GM21717 (cell line): ENCODE results near the gene JMJD1C.
A peak's percentile ranks its signal among the peaks of the same experiment; 100 is the strongest.
"Not testable (repeated sequence)": the region's sequence is repeated elsewhere in the genome, so short reads cannot be mapped to it uniquely, and the experiment has no call there.

Experiments
- ATAC-seq: cut with Tn5 transposase; IDR thresholded peaks from one replicate; pipeline ENCODE4 v1.9.1; 2021; ENCODE audit warnings: mild to moderate bottlenecking, moderate library complexity; ENCODE audit not compliant: unreplicated experiment

Gene JMJD1C

GRCh38 chr10:63175534-63175933, 290.2 kb downstream of the JMJD1C start:
- no peak for ATAC-seq

- peak; percentile 98 for ATAC-seq
Measured at GRCh38 chr10:63173468-63174232, 292.1 kb downstream of the JMJD1C start.

- no peak for ATAC-seq
Measured at GRCh38 chr10:63171926-63172325, 293.9 kb downstream of the JMJD1C start.

GRCh38 chr10:63171255-63171855, 294.4 kb downstream of the JMJD1C start:
- ATAC-seq: no peak

GRCh38 chr10:63169624-63170023, 296.2 kb downstream of the JMJD1C start:
- ATAC-seq: no peak

GRCh38 chr10:63168821-63169462, 296.8 kb downstream of the JMJD1C start:
- ATAC-seq: no peak

GRCh38 chr10:63166742-63167258, 299.0 kb downstream of the JMJD1C start:
- peak; percentile 47 for ATAC-seq

GRCh38 chr10:63165249-63165648, 300.5 kb downstream of the JMJD1C start:
- no peak for ATAC-seq

GRCh38 chr10:63164166-63164623, 301.6 kb downstream of the JMJD1C start:
- ATAC-seq: no peak

GRCh38 chr10:63161592-63161991, 304.2 kb downstream of the JMJD1C start:
- ATAC-seq: no peak

GRCh38 chr10:63157845-63158624, 307.7 kb downstream of the JMJD1C start:
- ATAC-seq: peak; percentile 71

- no peak for ATAC-seq
Measured at GRCh38 chr10:63156236-63156635, 309.5 kb downstream of the JMJD1C start.

GRCh38 chr10:63155388-63156020, 310.3 kb downstream of the JMJD1C start:
- ATAC-seq: no peak

GRCh38 chr10:63154546-63155387, 311.0 kb downstream of the JMJD1C start:
- ATAC-seq: no peak

- ATAC-seq: not testable (repeated sequence)
Measured at GRCh38 chr10:63153868-63154545, 311.8 kb downstream of the JMJD1C start.

- ATAC-seq: no peak
Measured at GRCh38 chr10:63150745-63151144, 315.0 kb downstream of the JMJD1C start.

GRCh38 chr10:63146503-63146902, 319.3 kb downstream of the JMJD1C start:
- no peak for ATAC-seq

GRCh38 chr10:63145782-63146181, 320.0 kb downstream of the JMJD1C start:
- ATAC-seq: no peak

- no peak for ATAC-seq
Measured at GRCh38 chr10:63143987-63144386, 321.8 kb downstream of the JMJD1C start.
